HG02763 (cell line): ENCODE results near the gene TCEA3.

ENCODE experiments used
- ATAC-seq: cut with Tn5 transposase; IDR thresholded peaks from one replicate; pipeline ENCODE4 v1.9.1; 2021; ENCODE audit warnings: mild to moderate bottlenecking, moderate library complexity; ENCODE audit not compliant: unreplicated experiment

The TCEA3 gene

DNA sequence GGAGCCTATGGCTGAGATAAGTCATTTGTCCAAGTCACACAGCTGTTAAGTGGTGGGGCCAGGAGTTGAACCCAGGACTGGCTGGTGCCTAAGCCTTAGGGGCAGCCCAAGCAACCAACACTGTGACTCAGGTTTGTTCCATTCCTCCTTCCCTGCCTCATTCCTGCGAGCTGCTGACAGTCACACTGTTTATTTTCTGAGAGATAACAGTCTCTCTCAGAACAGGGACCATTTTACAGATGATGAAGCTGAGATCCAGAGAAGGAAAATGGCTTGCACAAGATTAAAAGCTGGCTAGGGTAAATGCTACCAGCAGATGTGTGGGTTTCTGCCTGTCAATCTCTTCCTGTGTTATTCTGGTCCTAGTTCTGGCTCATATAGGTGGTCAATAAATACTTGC, 24.3 kb upstream of the TCEA3 start:
- ATAC-seq: no peak

DNA sequence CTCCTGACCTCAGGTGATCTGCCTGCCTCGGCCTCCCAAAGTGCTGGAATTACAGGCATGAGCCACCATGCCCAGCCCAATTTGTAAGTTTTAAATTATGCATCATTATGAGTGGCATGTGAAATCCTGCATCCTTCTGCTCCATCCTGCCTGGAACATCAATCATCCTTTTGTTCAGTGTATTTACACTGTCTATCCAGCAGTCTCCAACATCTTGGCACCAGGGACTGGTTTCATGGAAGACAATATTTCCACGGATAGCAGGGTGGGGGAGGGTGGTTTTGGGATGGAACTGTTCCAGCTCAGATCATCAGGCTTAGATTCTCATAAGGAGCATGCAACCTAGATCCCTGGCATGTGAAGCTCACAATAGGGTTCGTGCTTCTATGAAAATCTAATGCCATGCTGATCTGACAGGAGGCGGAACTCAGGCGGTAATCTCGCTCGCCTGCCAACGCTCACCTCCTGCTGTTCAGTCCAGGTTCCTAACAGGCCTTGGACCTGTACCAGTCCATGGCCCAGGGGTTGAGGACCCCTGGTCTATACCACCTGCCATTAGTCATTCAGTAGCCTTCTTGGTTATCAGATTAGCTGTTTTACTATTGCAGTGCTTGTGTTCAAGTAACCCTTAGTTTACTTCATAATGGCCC, 22.2 kb upstream of the TCEA3 start:
- no peak for ATAC-seq

DNA sequence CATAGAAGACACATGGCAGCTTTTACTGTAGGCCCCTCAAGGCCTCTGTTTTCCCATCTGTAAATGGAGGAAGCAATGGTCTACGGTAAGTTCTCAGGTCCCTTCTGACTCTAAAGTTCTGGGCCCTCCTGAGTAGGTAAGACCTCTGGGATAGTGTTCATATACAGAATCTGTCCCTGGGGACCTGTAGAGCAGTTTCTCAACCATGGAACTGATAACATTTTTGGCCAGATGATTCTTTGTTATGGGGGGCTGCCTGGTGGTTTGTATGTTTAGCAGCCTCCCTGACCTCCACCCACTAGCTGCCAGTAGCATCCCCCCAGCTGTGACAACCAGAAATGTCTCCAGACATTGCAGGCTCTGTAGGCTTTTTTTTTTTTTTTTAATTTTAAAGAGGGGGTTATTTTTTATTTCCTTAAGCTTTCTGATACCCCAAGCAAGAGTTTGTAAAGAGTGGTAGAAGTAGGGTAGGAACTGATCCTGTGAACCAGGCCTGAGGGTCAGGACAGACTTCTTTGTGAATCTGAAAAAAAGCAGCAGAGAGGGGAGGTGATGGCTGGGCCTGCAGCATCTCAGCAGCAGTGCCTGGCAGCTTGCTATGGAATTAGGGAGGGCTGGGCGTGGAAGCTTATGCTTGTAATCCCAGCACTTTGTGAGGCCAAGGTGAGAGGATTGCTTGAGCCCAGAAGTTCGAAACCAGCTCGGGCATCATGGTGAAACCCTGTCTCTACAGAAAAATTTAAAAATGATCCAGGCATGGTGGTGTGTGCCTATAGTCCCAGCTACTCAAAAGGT, 20.2 kb upstream of the TCEA3 start:
- ATAC-seq: no peak

DNA sequence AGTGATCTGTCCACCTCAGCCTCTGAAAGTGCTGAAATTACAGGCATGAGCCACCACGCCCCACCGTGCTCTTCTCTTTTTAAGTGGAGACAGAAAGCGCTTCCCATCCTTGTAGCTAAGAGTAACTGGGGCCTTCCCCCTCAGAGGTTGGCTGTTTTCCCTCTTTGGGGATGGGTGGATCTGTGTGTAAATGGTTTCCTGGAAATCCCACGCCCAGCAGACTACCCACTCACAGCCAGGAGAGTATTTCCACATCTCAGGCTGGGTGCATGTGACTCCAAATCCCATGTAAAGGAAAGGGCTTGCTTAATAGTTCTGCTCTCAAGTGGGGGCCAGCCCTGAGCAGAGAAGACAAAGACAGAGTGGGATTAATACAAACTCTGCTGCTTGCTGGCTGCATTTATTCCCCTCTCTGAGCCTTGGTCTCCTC, 19.6 kb upstream of the TCEA3 start:
- ATAC-seq: no peak

DNA sequence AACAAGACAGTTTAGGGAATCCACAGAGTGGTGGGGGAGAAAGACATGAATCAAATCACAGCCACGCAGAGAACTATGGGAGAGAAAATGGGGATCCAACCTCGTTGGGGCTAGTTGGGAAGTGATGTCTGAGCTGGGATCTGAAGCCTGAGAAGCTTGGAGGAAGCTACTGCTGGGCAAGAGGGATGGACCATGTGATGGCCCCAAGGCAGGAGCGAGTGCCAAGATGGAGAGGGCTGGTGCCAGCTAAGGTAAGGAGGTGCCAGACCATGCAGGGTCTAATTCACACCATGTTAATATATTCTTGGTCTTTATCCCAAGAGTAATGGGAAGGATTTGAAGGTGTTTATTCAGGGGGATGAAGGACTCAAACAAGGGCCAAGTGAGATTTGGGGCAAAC, 18.2 kb upstream of the TCEA3 start:
- no peak for ATAC-seq

DNA sequence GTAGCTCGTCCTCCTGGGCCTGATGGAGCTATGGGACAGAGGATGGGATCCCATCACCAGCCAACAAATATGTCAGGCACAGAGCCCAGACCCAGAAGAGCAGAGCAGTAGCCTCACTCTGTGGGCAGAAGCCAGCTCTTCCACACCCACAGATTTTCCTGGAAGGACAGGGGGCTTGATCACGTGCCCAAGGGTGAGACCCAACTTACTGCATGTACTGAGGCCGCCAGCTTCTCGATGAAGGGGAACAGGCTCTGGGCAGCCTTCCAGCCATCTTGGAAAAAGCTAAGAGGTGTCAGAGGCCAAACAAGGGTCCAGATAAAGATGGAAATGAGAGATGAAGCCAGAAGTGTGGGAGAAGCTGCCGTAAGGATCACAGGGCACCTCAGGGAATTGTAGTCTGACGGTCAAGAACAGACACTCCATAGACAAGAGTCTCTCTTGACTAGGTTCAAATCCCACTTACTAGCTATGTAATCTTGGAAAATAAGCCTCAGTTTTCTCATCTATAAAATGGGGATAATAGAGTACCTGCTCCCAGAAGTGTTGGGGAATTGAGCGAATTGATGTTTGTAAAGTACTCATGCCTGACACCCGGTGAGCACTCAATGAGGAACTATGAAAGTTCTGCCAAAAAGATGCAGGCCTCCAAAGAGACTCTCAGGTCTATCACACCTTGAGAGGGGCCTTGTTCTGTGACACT, 17.0 kb upstream of the TCEA3 start:
- no peak for ATAC-seq

DNA sequence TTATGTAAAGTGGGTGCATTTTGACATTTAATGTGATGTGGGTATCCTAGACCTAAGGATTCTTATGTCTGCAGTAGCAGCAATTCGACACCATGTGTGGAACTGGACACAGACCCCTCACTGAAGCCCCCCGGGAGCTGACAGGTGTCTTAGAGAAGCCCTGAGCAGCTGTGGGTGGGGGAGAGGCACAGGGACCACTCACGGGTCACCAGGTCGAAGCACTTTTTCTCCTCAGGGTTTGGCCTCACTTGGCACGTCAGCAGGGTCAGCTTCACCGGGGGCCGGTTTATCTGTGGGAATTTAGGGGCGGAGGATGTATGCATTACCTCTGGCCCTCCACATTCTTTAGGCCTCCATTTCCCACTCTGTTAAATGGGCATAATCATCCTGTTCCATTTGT, 14.0 kb upstream of the TCEA3 start:
- ATAC-seq: no peak

DNA sequence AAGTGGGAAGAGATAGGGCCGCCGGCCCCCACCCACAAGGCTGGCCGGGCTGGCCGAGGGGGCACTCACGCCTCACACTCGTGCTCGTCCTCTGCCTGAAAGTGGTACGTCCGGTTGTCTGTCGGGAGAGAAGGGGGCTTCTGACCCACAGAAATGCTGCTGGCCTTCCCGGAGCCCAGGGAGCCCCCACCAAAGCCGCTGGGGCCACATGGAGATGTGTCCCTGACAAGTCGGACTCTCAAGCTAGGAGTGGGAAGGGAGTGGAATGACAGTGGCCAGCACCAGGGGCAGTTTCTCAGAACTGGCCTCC, 12.8 kb upstream of the TCEA3 start:
- no peak for ATAC-seq

DNA sequence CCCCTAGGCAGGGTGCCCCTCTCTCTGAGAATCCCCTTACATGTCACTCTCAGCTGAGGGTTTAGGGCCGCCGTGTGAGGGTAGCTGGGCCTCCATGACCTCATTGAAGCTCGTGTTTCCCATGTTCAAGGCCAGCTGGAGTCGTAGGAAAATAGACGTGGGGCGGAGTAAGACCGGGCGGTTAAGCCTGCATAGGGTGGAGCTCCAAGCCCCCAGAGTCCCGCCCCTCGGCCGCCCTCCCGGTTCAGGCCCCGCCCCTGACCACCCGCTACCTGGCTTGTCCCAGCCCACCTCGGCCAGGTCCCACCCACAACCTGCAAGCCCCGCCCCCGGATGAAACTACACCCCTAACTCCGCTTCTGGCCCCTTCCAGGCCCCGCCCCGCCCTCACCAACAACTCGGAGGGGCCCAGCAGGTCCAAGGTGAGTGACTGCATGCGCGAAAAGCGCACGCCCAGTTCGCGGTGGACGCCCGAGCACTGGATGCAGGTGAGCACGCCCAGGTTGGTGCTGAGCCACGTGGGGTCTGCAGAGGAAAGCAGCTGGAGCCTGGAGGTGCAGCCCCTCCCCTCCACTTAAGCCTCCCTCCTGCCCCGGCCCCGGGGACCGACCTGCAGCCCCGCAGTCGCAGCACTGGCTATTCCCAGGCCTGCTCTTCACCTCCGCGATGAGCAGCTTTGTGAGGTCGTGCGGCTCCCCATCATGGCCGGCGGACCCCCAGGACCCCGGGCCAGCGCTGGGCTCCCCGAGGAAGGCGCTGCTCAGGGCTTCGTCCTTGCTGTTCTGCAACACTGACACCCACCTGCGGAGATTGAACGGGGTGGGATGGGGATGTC, 12.2 kb upstream of the TCEA3 start:
- no peak for ATAC-seq

DNA sequence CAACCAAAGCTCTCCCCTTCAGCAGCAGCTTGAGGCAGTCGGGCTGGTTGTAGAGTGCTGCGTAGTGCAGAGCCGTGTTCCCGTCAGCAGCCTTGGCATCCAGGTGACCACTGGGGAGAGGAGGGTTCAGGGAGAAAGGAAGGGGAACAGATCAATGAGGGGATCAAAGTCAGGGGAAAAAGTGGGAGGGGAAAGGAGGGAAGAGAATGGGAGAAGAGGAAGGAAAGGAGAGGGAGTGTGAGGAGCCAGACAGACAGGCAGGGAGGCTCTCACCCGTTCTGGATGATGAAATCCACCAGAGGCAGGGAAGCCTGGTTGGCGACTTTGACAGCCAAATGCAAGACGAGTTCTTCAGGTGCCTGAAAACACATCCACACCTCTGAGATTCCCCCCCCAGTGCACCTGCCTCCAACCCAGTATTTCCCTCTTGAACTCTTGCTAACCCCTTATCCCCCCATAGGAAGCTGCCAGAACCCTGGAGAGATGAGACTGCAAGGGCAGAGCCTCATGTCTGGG, 9.8 kb upstream of the TCEA3 start:
- no peak for ATAC-seq

DNA sequence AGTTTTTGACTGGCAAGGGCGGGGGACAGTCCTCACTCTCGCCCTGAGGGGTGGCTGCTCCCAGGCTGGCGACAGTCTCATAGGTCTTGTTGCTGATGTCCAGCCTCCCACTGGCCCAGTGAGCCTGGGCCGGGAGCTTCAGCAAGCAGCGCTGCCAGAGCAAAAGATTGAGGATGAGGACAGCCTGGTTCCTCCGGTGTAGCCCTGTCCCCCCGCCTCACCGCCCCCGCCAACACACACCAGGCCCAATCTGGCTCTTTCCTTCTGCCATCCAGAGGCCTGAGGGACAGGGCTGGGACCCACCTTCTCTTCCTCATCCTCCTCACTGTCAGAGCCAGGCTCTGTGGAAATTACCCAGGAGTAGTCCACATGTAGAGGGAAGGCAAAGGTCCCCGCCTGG, 8.6 kb upstream of the TCEA3 start:
- no peak for ATAC-seq

DNA sequence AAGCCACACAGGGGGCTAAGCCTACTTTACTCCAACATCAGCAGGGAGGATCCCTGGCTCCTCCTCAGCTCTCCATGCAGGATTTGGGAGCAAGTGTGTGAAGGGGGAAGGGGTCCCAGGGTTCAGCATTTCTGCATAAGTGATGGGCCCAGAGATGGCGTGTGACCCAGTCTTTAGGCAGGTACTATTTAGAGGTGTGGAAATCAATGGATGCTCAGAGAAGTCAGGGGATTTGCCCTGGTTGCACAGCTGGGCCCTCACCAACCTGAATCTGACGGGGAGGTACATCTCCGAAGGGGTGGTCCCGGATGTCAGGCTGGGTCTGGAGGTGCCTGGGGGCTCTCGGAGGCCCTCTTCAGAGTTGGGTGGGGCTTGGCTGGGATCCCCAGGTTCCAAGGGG, 6.9 kb upstream of the TCEA3 start:
- ATAC-seq: no peak

DNA sequence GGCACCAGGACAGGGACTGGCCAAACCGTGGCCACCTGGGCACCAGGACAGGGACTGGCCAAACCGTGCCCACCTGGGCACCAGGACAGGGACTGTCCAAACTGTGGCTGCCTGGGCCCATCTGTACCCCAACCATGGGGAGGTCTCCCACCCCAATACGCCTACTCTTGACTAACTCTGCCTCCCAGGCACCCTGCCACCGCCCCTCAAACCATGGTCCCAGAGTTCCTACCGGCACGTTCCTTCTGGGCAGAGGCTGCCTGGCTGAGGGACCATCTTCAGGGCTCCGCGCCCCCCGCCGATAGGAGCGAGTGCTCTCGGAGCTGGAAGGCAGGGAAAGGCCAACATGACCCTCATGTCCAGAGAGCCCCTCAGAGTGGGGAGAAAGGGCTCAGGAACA, 6.3 kb upstream of the TCEA3 start:
- ATAC-seq: no peak

DNA sequence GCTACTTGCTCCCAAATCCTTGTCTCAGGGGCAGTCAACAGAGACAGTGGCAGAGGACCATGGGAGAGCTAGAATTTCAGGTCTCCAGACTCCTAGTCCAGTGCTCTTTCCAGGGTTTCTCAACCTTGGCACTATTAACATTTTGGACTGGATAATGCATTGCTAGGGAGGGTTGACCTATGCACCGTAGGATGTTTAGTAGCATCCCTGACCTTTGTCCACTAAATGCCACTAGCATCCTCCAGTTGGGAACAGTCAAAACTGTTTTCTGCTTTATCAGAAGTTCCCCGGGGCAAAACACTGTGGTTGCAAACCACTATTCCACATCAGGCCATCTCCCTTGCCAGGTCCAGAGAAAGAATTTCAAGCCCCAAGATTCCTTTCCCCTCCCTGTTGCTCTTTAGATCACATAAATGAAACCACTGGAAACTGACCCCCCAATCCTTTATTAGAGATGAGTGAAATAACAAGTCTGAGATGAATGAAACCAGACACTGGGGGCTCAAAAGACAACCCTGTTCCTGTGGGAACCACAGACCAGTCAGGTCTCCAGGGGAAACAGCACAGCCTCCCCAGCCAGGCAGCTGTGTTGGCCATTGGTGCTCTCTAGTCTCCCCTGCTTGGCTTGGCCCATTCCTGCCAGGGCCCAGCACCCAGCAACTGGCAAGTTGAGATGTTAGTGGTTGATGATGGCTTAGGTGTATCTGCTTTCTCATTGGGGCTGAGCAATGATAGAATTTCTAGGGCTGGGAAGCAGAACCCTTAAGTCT, 3.8 kb upstream of the TCEA3 start:
- no peak for ATAC-seq

DNA sequence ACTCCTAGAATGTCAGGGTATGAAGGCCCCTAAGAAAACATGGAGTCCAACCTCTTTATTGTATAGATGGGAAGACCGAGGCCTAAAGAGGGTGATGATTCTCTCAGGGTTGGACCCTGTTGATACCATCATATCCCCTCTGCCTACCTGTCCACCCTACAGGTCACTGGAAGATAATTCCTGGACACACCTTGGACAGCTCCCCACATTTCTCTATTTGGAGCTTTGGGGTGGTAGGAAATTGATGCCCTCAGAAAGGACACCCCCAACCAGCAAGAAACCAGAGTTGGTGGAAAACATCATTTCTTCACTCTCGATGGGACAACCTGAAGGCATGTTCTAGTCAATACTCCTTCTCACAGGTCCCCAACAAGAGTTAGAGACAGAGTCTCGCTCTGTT, 3.0 kb upstream of the TCEA3 start:
- no peak for ATAC-seq

DNA sequence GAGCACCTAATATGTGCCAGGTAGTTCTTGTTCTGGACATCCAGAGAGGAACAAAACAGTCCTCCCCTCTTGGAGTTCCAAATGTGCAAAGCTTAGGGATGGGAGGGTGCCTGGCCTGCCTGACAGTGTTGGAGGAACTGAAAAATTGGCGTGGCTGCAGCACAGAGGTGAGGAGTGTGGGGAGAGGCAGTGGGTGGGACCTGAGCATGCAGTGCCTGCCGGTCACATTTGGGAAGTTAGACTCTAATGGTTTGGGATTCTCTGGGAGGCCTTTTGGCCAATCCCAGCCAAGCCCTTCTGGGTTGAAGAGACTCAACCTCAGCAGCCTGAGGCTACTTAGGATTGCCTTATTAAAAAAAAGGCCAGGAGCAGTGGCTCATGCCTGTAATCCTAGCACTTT, 2.3 kb upstream of the TCEA3 start:
- no peak for ATAC-seq

DNA sequence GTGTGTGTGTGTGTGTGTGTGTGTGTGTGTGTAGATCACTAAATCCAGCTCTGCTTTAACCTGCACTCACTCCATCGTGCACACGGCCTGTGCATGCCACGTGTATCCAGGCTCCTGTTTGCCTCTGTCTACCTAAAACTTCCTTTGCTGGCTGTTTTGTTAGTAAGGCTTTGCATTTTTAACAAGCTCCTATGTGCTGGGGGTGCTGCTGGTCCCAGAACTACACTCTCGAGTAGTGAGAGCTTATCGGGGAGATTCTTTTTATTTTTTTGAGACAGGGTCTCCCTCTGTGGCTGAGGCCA, 596 bp upstream of the TCEA3 start:
- ATAC-seq: no peak

DNA sequence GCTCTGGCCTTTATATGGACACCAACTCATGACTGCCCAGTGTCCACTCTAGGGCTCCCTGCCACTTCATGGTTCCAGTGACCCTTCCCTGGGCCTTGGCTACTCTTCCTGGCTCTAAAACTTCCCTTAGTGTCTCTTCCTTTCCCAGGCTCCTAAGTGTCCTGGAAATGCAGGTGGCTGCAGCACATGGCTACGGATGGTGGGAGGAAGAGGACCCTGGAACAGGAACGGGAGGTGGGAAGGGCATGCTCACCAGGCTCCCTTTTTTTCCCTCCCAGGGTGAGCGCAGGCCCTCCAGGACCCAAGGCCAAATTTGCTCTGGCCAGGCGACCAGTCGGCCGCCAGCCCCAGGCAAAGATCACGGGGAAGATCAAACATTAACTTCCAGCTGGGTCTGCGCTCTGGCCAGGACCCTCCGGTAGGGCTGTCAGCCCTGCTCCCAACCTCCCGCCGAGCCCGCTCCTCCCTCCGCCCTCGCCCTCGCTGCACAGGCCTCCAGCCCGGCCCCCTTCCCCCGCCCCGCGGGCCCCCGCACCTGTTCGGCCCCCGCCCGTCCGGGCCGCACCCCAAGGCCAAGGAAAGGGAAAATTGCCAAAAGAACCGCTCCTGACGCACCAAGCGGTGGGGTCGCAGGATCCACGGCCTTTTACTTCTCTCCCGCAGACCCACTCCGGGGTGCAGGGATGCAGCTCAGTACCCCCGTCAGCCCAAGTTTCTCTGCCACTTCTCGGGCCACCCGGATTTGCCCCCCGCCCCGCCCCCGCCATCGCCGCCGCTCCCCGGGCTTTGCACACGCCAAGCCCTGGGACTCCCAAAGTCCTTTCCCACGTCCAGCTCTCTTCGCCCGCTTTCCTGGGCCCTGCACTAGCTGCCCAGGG, 894 bp downstream of the TCEA3 start:
- no peak for ATAC-seq

DNA sequence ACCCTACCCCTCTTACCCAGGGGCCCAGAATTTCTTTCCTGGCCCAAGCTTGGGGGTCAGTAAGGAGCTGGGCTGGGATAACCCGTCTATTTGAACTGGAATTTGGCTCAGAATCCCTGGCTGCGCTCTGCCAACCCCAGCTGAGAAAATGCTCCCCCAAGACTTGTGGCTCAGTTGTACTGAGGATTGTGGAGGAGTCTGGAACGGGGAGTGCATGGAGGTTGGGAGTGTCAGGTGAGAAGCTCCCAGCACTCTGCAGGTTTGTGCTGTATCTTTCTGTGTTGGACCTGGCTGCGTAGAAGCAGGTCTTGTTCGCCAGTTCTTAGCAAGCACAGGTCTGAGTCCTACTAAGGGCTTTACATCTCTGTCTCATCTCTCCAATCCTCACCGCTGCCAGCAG, 1.6 kb downstream of the TCEA3 start:
- ATAC-seq: no peak
